HL-60 (cell line): Measurements from ENCODE around the gene TNRC18.

Source experiments
- DNase-seq, 2 experiments: peaks; one replicate each; pipeline ENCODE4 v3.0.0-alpha.2; 2010 to 2020; ENCODE audit warnings: low read depth in 1 of 2, low spot score in 1 of 2
- H3K27ac ChIP-seq: fragments of 250-450 bp; sonication (Bioruptor Pico); replicated peaks from 2 replicates; pipeline ENCODE4 v1.5.1; 2020; ENCODE audit warnings: mild to moderate bottlenecking, moderate library complexity
- H3K27me3 ChIP-seq: fragments of 250-450 bp; sonication (Bioruptor Pico); 2 replicates; pipeline ENCODE4 v1.5.1; 2021; ENCODE audit warnings: mild to moderate bottlenecking, moderate library complexity; ENCODE audit not compliant: insufficient read depth, poor library complexity, severe bottlenecking
- H3K4me3 ChIP-seq: replicated peaks from 2 replicates; pipeline ENCODE4 v1.5.1; 2011; ENCODE audit warnings: mild to moderate bottlenecking, control low read depth, low read length; ENCODE audit not compliant: insufficient read depth
- GABPA ChIP-seq: IDR thresholded peaks from 2 replicates; pipeline ENCODE4 v1.6.1; 2012; ENCODE audit warnings: low read depth
- POLR2AphosphoS5 ChIP-seq: IDR thresholded peaks from 2 replicates; pipeline ENCODE4 v1.6.1; 2012; ENCODE audit warnings: low read depth
- SPI1 ChIP-seq: IDR thresholded peaks from 2 replicates; pipeline ENCODE4 v1.6.1; 2012; ENCODE audit warnings: low read depth, mild to moderate bottlenecking, borderline replicate concordance
- TF ChIP-seq, protein P1 (sequence below): IDR thresholded peaks from one replicate; pipeline ENCODE4 v1.5.1; 2011; ENCODE audit warnings: low read length, control low read depth, inconsistent platforms; ENCODE audit not compliant: insufficient read depth
- TF ChIP-seq, protein P2 (sequence below): IDR thresholded peaks from 2 replicates; pipeline ENCODE4 v1.6.1; 2012; ENCODE audit warnings: low read depth; ENCODE audit not compliant: insufficient replicate concordance

TNRC18 gene

DNA sequence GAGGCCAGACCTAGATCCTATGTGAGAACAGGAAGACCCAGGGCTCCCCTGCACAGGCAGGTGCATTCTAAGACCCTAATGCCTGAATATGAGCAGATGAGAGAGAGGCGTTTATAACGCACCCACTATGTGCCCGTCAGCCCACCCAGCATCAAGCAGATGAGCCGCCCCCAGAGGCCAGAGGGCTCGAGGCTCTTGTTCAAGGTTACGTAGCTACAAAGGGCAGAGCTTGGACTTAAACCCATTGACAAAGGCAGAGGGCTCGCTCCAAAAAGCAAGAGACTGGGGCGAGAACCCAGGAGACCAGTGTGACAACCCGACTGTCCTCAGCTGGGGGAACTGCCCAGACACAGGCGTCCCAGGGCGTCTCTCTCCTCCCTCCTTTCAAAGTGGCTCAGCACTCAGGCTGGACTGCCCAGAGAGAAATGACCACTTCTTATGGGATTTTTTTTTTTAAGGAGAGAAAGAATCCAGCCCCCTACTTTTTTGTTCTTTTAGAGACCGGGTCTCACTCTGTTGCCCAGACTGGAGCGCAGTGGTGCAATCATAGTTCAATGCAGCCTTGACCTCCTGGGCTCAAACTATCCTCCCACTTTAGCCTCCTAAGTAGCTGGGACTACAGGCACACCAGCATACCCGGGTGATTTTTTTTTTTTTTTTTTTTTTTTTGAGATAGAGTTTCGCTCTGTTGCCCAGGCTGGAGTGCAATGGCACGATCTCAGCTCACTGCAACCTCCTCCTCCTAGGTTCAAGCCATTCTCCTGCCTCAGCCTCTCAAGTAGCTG, 40.1 kb downstream of the TNRC18 start:
- Histone ChIP-seq H3K27me3 (no peaks in the 10 kb centered on the region), H3K27ac (no peak overlapping the region), H3K4me3 (no peak overlapping the region)
- no peak for TF ChIP-seq POLR2AphosphoS5
- no peak for TF ChIP-seq SPI1
- TF ChIP-seq, protein P1, sequence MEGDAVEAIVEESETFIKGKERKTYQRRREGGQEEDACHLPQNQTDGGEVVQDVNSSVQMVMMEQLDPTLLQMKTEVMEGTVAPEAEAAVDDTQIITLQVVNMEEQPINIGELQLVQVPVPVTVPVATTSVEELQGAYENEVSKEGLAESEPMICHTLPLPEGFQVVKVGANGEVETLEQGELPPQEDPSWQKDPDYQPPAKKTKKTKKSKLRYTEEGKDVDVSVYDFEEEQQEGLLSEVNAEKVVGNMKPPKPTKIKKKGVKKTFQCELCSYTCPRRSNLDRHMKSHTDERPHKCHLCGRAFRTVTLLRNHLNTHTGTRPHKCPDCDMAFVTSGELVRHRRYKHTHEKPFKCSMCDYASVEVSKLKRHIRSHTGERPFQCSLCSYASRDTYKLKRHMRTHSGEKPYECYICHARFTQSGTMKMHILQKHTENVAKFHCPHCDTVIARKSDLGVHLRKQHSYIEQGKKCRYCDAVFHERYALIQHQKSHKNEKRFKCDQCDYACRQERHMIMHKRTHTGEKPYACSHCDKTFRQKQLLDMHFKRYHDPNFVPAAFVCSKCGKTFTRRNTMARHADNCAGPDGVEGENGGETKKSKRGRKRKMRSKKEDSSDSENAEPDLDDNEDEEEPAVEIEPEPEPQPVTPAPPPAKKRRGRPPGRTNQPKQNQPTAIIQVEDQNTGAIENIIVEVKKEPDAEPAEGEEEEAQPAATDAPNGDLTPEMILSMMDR = no peak
- no peak for TF ChIP-seq GABPA
- TF ChIP-seq, protein P2, sequence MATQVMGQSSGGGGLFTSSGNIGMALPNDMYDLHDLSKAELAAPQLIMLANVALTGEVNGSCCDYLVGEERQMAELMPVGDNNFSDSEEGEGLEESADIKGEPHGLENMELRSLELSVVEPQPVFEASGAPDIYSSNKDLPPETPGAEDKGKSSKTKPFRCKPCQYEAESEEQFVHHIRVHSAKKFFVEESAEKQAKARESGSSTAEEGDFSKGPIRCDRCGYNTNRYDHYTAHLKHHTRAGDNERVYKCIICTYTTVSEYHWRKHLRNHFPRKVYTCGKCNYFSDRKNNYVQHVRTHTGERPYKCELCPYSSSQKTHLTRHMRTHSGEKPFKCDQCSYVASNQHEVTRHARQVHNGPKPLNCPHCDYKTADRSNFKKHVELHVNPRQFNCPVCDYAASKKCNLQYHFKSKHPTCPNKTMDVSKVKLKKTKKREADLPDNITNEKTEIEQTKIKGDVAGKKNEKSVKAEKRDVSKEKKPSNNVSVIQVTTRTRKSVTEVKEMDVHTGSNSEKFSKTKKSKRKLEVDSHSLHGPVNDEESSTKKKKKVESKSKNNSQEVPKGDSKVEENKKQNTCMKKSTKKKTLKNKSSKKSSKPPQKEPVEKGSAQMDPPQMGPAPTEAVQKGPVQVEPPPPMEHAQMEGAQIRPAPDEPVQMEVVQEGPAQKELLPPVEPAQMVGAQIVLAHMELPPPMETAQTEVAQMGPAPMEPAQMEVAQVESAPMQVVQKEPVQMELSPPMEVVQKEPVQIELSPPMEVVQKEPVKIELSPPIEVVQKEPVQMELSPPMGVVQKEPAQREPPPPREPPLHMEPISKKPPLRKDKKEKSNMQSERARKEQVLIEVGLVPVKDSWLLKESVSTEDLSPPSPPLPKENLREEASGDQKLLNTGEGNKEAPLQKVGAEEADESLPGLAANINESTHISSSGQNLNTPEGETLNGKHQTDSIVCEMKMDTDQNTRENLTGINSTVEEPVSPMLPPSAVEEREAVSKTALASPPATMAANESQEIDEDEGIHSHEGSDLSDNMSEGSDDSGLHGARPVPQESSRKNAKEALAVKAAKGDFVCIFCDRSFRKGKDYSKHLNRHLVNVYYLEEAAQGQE = no peak
- no peak for DNase-seq

DNA sequence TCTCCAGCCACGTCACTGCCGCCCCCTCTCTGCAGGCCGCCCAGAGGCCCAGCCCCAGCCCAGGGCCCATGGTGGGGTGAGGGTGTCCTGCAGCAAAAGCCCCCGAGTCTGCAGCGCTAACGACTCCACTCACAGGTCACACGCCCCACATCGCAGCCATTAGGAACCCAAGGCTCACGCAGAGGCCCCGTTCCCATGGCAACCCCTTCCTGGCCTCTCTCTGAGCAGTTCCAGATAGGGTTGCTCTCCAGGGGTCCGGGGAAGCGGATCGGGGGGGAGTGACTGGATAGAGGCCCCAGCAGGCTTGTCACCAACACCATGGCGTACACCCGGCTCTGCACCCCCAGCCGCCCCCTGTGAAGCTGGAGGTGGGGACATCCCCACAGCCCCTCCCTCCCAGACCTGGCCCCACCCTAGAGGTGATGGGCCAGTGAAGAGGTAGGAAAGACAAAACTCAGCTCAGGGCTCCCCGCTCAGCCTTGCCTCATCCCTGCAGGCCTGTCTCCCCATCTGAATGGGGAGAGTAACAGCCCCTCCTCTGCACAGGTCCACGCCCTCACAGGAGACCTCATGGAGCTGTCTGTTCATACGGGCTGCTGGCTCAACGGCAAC, 41.2 kb downstream of the TNRC18 start:
- TF ChIP-seq, protein P1 = no peak
- TF ChIP-seq GABPA (no peak), SPI1 (no peak), POLR2AphosphoS5 (no peak)
- TF ChIP-seq, protein P2 = no peak
- no peak for DNase-seq
- H3K4me3 ChIP-seq = no peak overlapping the region
- no peaks in the 10 kb centered on the region for H3K27me3 ChIP-seq
- H3K27ac ChIP-seq = no peak overlapping the region

DNA sequence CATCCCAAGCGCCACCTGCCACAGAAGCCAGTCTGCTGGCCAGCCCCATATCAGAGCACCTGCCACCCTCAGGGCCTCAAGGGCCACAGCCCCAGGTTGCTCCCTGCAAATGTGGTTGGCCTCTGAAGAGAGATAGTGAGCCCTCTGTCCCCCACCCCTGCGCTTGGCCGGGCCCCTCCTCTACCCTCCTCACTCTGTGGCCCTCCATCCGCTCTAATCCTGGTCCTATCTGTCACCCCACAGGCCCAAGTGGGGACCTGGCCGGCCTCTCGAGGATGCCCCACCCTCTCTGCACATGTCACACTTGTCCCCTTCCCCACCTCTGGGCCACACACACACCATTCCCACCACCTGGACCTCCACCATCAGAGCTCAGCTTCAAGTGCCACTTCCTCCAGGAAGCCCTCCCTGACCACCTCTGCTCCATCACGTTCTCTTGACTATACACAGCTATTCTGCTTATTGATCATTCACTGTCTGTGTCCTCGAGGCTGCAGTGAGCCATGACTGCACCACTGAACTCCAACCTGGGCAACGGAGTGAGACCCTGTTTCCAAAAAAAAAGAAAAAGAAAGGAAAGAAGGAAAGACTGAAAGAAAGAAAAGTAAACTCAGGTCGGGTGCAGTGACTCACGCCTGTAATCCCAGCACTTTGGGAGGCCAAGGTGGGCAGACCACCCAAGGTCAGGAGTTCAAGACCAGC, 42.4 kb downstream of the TNRC18 start:
- Histone ChIP-seq H3K27me3 (no peaks in the 10 kb centered on the region), H3K4me3 (no peak overlapping the region), H3K27ac (no peak overlapping the region)
- TF ChIP-seq POLR2AphosphoS5 (no peak), SPI1 (no peak), GABPA (no peak)
- TF ChIP-seq, protein P1 = no peak
- TF ChIP-seq, protein P2 = no peak
- DNase-seq = no peak
